Uterus (tissue), 4 donors: ENCODE measurements around the gene TERB1. TPM values are rescaled to one million over a fixed set of nuclear protein-coding genes. Genes with fewer than 3 reads are reported as not detected.
A peak's percentile ranks its signal among the peaks of the same experiment; 100 is the strongest.

Experiments used
- DNase-seq, 2 donors: peaks; one replicate each; pipeline ENCODE4 v3.0.0-alpha.2; 2019 to 2020
- H3K27ac ChIP-seq, 2 donors: fragments of 200-600 bp; sonication (generic); 1 replicate in 1 of 2; 2 replicates in 1 of 2; pipeline ENCODE4 v1.5.1; 2016 to 2018
- H3K27me3 ChIP-seq, 2 donors: fragments of 200-600 bp; sonication (generic); one replicate each; pipeline ENCODE4 v1.5.1; 2018 to 2019; ENCODE audit warnings: control low read depth in 1 of 2
- H3K36me3 ChIP-seq, 2 donors: fragments of 200-600 bp; sonication (generic); one replicate each; pipeline ENCODE4 v1.5.1; 2019; ENCODE audit warnings: control low read depth in 1 of 2
- H3K4me1 ChIP-seq, 2 donors: fragments of 200-600 bp; sonication (generic); one replicate each; pipeline ENCODE4 v1.5.1; 2018 to 2019; ENCODE audit warnings: control low read depth in 1 of 2
- H3K4me3 ChIP-seq, 2 donors: fragments of 200-600 bp; sonication (generic); 1 replicate in 1 of 2; 2 replicates in 1 of 2; pipeline ENCODE4 v1.5.1; 2018 to 2019; ENCODE audit warnings: mild to moderate bottlenecking in 1 of 2
- H3K9me3 ChIP-seq, 2 donors: fragments of 200-600 bp; sonication (generic); one replicate each; pipeline ENCODE4 v1.5.1; 2019; ENCODE audit warnings: control low read depth in 1 of 2
- POLR2A ChIP-seq, 2 donors: fragments of 450-650 bp; IDR thresholded peaks; one replicate each; pipeline ENCODE4 v1.6.1; 2016; ENCODE audit warnings: antibody characterized with exemption in 2 of 2, mild to moderate bottlenecking in 1 of 2, moderate library complexity in 1 of 2
- intact Hi-C: fragments of 100-400 bp; cut with DNase I; formaldehyde crosslinking; loops from one replicate; pipeline ENCODE4 v1.15.1; 2023; ENCODE audit warnings: low total_unique reads
- total RNA-seq, 4 donors: library from RNA; depleted of rRNA in 3 of 4; stranded (reverse); fragments of >200 nt in 3 of 4; gene quantifications; one replicate each; pipeline versions ENCODE4 v1.1.0 to v1.2.4, GENCODE V29; 2014 to 2023
- TF ChIP-seq, protein P1 (sequence below), 4 experiments: fragments of 200-600 bp in 2 of 4; fragments of 450-650 bp in 2 of 4; sonication (generic) in 2 of 4; IDR thresholded peaks; one replicate each; pipeline ENCODE4 v1.5.1; 2016 to 2019; ENCODE audit warnings: antibody characterized with exemption in 4 of 4, mild to moderate bottlenecking in 2 of 4, moderate library complexity in 1 of 4
- donor health status: DM: yes; HTN: yes; CAD: no.

The TERB1 gene
- total RNA-seq, 4 donors from 2014 or later = 0.21 to 0.83 TPM; not detected in 2

DNA sequence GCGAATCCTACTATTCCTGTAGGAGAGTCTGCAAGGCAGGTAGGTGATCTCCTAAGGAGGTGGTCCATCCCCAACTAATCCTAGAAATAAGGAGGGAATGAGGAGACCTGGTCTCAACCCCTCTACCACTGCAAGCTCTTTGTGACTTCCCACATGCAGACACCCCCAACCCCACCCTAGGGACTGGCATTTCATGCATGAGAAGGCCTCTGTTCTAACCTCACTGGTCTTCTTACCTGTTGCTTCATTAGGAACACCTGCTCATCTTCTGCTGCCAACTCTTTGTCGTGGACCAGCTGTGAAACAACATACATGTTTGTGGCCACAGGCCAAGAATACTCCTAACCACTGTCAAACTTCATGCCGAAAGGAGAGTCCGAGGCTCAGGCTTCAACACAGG is 72.6 kb downstream of the TERB1 start:
- no peaks in the 10 kb centered on the region for H3K9me3 ChIP-seq
- H3K27ac ChIP-seq = no peak overlapping the region
- DNase-seq = no peak
- no peak overlapping the region for H3K4me3 ChIP-seq
- TF ChIP-seq POLR2A (IDR thresholded peaks at IDR 0.05) = no peak
- TF ChIP-seq, protein P1, sequence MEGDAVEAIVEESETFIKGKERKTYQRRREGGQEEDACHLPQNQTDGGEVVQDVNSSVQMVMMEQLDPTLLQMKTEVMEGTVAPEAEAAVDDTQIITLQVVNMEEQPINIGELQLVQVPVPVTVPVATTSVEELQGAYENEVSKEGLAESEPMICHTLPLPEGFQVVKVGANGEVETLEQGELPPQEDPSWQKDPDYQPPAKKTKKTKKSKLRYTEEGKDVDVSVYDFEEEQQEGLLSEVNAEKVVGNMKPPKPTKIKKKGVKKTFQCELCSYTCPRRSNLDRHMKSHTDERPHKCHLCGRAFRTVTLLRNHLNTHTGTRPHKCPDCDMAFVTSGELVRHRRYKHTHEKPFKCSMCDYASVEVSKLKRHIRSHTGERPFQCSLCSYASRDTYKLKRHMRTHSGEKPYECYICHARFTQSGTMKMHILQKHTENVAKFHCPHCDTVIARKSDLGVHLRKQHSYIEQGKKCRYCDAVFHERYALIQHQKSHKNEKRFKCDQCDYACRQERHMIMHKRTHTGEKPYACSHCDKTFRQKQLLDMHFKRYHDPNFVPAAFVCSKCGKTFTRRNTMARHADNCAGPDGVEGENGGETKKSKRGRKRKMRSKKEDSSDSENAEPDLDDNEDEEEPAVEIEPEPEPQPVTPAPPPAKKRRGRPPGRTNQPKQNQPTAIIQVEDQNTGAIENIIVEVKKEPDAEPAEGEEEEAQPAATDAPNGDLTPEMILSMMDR (IDR thresholded peaks at IDR 0.05) = no peak
- H3K36me3 ChIP-seq = no peaks in the 10 kb centered on the region
- H3K4me1 ChIP-seq = no peaks in the 10 kb centered on the region
- intact Hi-C loops = no loop called here
- no peaks in the 10 kb centered on the region for H3K27me3 ChIP-seq

DNA sequence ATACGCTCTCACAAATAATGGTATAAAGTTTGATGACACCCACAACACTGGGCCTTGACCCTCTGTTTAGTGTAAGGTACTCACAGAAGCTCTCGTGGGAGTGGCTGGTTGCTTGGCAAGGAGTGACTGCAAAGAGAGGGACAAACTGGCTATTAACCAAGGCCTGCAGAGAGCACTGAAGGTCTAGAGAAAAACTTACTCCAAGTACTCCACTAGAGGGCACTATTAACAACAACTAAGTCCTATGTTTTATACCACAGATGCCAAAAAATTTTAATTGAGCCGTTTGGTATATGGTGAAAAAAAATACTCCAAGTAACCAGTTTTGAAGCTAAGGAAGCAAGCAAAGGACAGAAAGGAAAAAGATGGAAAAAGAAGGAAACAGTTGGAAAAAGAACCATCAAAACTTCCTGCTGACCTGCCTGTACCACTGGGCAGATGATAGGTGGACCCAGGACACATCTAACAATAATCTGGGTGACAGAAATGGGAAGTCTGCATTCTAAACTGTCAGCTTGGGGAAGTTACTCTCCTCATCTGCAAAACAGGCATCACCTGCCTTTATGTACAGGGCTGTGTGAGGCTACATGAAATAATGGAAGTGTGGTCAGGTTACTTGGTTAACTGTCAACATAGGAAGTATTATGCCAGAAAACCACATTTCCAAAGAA is 73.1 kb downstream of the TERB1 start:
- no peaks in the 10 kb centered on the region for H3K36me3 ChIP-seq
- intact Hi-C loops = no loop called here

DNA sequence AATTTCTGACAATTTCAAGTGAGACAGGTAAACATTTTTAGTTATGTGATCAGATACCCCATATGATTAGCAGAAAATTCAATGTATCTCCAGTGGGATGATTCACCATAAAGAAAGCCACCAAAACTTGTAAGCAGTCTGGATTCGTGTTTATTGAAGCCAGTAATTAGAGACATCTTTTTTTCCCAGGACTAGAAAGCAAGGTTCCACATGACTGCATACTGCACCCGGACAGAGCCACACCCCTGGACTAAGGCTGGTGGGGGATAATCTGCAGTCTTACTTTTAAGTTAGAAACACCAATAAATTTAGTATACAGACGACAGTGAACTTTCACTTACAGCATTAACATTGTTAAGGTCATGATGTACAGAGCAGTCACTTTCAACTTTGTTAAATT is 80.6 kb downstream of the TERB1 start:
- intact Hi-C loops = no loop called here
- H3K9me3 ChIP-seq = no peaks in the 10 kb centered on the region
- no peaks in the 10 kb centered on the region for H3K4me1 ChIP-seq
- H3K36me3 ChIP-seq = no peaks in the 10 kb centered on the region
- no peaks in the 10 kb centered on the region for H3K27me3 ChIP-seq
- no peak overlapping the region for H3K4me3 ChIP-seq
- no peak for DNase-seq
- no peak for TF ChIP-seq POLR2A (IDR thresholded peaks at IDR 0.05)
- TF ChIP-seq, protein P1 (IDR thresholded peaks at IDR 0.05) = no peak
- H3K27ac ChIP-seq = no peak overlapping the region

More for the DNA sequence above, 73.1 kb downstream of the TERB1 start:
- no peak for TF ChIP-seq POLR2A (IDR thresholded peaks at IDR 0.05)
- TF ChIP-seq, protein P1 (IDR thresholded peaks at IDR 0.05) = peak; percentile 58 to 79 (median 64)
- no peak overlapping the region for H3K27ac ChIP-seq
- H3K27me3 ChIP-seq = no peaks in the 10 kb centered on the region
- H3K4me1 ChIP-seq = no peaks in the 10 kb centered on the region
- H3K9me3 ChIP-seq = no peaks in the 10 kb centered on the region
- H3K4me3 ChIP-seq = no peak overlapping the region
- peak; percentile 27 to 31 for DNase-seq

DNA sequence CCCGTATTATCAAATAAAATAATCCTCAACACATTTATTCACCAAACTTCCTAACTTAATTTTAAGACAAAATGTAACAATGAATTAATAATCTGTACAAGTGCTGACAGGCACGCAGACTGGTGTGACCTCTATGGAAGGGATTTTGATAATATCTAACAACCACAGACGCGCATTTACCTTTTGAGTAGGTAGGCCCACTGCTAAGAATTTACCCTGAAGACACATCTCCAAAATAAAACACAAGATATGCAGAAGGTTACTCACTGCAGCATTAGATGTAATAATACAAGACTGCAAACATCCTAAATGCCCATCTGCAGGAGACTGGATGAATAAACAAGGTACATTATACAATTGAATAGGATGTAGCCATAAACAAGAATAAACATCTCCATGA is 82.1 kb downstream of the TERB1 start:
- H3K27ac ChIP-seq = no peak overlapping the region
- no peaks in the 10 kb centered on the region for H3K36me3 ChIP-seq
- no peak for TF ChIP-seq POLR2A (IDR thresholded peaks at IDR 0.05)
- TF ChIP-seq, protein P1 (IDR thresholded peaks at IDR 0.05) = no peak
- no peaks in the 10 kb centered on the region for H3K27me3 ChIP-seq
- no peak overlapping the region for H3K4me3 ChIP-seq
- H3K9me3 ChIP-seq = no peaks in the 10 kb centered on the region
- intact Hi-C loops = no loop called here
- DNase-seq = no peak
- H3K4me1 ChIP-seq = no peaks in the 10 kb centered on the region

DNA sequence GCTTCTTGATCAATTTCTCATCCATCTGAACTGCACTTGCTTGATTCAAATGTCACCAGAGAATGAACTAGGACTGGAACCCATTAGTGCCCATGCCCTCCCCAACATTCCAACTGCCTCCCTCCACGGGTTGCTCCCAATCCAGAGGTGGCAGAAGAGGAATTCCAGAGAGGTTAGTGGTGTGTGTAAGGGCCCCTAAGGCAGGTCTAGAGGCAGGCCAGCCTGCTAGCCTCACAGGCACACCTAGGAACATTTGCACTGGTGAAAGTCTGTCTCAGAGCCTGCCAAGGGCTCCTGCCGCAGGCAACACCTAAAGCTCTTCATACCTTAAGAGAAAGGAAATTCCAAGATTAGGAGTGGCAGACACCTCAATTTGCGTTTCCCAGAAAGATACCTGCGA is 83.6 kb downstream of the TERB1 start:
- H3K4me3 ChIP-seq = no peak overlapping the region
- no peak for TF ChIP-seq POLR2A (IDR thresholded peaks at IDR 0.05)
- TF ChIP-seq, protein P1 (IDR thresholded peaks at IDR 0.05) = no peak
- no peak for DNase-seq
- H3K4me1 ChIP-seq = no peaks in the 10 kb centered on the region
- no peaks in the 10 kb centered on the region for H3K9me3 ChIP-seq
- H3K27ac ChIP-seq = no peak overlapping the region
- H3K36me3 ChIP-seq = no peaks in the 10 kb centered on the region
- intact Hi-C loops = no loop called here
- H3K27me3 ChIP-seq = no peaks in the 10 kb centered on the region
